Ammon's horn (tissue), 1 donor: ENCODE results near the gene ZNF700.
"Not testable (repeated sequence)": the region's sequence is repeated elsewhere in the genome, so short reads cannot be mapped to it uniquely, and the experiment has no call there.

Source experiments
- DNase-seq: peaks from one replicate; pipeline ENCODE4 v3.0.0-alpha.2; 2016; ENCODE audit warnings: low spot score

ZNF700 gene

DNA sequence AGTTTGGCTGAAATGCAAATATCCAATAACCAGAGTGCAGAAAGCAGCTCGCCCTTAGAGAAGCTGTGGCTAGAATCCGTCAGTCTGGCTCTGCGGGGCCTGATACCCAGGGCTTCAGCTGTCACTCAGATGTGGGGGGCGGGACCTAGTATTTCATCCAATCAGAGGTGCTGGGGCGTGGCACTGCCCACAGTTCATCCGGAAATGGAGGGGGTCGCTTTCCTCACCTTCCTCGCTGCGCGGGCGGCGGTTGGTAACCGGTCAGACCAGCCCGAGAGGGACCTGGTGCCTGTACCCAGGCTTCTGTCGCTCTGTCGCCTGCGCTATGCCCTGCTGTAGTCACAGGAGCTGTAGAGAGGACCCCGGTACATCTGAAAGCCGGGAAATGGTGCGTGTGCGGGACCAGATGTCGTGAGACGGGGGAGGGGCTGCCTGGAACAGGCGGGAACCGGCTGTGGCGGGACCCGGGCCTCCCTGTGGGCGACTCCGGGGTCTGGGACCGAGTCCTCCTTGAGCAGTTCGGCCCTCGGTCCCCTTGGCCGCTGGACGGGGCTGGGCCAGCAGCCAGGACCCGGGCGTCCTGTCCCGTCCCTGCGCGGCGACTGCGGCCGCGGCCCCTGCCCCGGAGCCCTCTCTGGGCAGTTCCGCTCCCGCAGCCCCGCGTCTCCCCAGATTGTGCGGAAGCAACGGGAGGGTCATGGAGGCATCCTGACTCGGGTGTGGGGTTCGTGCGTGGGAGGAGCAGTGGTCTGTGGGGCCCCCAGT lies at the start of gene ZNF700:
Gene ZNF700 (plus strand): TSS at position 222 of the 765 bp plus-strand sequence. CDS start 104 bp downstream, at position 326.
- DNase-seq: peak; percentile 97

DNA sequence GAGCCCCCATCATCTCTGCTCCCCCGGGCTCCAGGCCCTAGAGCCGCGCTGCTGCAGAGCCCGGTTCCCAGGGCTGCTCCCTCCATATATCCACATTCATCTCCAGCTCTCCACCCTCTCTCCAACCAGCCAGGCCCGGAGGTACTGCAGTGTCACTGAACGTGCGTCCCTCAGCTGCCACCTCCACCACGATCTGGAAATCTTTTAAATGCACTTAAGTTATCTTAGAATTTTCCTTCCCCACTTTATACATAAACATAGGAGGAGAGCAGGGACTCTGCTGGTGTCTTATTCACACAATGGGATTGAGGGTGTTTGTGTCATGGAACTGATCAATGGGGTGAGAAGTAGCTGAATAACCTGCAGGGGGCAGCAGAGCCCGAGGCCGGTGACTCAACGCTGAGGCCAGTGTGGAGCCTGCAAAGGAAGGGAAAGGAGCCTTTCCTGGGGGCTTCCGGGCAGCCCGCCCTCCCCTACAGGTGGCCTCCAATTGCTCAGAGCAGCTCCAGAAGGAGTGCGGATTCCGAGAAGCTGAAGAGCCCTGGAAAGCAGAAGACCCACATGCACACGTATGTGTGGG lies 45.1 kb upstream of the ZNF700 start:
- not testable (repeated sequence) for DNase-seq

DNA sequence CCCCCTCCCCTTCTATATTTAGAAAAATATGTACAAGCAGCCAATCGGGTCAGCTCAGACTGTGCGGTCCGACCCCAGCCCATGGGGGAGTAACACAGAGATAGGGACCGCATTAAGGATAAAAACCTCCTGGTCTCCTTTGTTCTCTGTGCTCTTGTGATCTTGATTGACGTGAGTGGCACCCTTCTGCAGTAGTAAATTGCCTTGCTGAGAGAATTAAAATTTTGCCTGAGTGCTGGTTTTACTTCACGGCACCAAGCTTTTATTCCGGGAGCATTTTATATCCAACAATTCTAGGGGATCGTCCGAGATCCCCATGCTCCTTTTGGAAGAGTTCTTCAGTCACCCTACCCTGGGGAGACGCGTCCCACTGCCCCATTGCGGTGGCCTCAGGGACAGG lies 44.3 kb upstream of the ZNF700 start:
- no peak for DNase-seq

DNA sequence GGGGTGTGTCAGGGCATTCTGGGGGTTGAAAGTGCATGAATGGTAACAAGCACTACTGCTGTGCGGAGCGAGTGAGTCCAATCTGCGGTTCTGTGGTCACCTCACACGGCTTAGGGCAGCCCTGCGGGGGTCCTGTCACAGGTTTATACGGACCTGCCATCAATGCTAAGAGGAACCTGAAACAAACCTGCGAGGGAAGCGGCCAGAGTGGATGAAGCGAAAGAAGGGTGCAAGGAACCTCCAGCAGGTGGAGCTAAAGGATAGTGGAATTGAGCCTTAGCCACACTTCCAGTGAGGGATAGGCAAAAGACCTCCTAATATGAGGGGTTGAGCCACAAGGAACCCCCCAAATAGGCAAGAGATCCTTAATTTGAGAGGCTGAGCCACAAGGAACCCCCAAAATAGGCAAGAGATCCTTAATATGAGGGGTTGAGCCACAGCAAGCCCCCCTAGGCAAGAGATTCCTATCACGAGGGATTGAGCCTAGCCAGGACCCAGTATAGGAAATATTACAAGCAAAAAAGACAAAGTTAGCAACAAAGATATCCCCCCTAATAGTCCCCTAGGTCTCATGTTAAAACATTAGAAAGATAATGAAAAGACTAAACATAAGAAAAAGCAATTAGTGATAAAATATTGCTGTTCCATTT lies 43.6 kb upstream of the ZNF700 start:
- DNase-seq: peak; percentile 75

DNA sequence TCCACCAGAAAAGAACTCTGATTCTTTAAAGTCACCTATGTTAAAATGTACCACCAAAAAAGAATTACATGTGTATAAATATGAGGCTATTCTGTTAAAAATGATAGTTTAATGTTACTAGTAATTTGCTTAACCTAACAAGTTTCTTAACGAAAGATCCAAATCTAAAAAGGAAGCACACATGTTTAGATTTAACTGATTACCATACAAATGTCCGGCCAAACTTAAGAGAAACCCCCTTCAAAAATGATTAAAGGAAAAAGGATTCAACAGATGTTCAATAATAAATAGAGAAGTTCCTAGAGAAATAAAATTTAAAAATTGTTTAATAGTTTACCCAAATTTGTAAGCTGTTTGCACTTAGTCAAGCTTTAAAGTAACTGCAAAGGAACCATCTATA lies 42.3 kb upstream of the ZNF700 start:
- no peak for DNase-seq

DNA sequence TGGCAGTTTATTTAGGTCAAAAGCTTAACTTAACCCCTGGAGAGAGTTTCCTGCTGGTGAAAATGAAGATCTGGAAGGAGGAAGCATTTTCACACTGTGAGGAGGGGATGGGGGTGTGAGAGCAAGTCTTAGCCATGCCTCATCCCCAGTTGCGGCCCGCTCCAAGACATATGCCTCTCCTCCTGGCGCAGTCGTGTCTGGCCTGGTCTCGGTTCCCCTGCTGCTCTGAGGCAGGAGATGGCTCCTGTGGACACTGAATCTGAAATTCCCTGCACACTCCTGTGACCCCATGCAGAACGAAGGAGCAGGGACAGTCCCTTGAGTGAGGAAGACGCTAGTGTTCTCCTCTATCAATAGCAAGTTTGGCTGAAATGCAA lies 37.7 kb upstream of the ZNF700 start:
- DNase-seq: no peak

DNA sequence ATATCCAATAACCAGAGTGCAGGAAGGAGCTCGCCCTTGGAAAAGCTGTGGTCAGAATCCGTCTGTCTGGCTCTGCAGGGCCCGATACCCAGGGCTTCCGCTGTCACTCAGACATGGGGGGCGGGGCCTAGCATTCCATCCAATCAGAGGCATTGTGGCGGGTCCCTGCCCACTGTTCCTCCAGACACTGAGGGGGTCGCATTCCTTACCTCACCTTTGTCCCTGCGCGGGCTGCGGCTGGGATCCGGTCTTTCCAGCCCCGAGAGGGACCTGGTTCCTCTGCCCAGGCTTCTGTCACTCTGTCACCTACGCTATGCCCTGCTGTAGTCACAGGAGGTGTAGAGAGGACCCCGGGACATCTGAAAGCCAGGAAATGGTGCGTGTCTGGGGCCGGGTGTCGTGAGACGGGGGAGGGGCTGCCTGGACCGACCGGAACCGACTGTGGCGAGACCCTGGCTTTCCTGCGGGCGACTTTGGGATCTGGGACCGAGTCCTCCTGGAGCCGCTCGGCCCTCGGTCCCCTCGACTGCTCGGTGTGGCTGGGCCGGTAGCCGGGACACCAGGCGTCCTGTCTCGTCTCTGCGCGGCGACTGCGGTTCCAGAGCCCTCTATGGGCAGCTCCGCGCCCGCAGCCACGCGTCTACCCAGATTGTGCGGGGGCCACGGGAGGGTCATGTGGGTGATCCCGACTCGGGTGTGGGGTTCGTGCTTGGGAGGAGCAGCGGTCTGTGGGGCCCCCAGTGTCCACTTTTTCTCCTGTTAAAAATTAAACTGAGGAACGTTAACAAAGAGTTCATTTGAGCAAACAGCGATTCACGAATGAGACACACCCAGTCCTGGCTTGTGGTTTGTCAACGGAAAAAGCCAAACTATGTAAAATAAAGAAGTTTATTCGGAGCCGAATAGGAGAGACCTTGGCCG lies 37.0 kb upstream of the ZNF700 start, which contains the start of gene ZNF69:
Gene ZNF69 (plus strand): TSS at position 172 of the 921 bp plus-strand sequence. CDS start 142 bp downstream, at position 314.
- peak; percentile 90 for DNase-seq

DNA sequence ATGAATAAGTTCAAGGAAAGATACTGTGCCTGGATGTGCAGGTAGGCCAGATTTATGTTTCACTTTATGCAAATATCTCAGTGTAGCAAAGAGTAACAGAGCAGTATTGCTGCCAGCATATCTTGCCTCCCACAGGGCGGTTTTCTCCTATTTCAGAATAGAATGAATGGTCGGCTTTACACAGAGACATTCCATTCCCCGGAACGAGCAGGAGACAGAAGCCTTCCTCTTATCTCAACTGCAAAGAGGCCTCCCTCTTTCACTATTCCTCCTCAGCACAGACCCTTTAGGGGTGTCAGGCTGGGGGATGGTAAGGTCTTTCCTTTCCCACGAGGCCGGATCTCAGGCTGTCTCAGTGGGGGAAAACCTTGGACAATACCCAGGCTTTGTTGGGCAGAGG lies 35.0 kb upstream of the ZNF700 start:
- DNase-seq: not testable (repeated sequence)

DNA sequence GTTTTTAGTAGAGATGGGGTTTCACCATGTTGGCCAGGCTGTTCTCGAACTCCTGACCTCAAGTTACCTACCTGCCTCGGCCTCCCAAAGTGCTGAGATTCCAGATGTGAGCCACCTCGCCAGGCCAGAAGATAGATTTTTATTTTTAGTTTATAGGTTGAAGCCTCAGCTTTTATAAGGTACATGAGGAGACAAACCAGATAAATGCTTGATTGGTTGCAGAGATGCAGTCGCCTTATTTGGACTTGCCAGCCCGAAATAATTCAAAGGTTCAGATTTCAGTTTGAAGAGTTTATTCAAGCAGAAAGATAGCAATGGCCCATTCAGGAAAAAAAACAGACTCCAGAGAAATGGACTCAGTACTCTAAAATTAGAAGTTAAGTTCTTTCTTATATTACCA lies 34.3 kb upstream of the ZNF700 start:
- no peak for DNase-seq

DNA sequence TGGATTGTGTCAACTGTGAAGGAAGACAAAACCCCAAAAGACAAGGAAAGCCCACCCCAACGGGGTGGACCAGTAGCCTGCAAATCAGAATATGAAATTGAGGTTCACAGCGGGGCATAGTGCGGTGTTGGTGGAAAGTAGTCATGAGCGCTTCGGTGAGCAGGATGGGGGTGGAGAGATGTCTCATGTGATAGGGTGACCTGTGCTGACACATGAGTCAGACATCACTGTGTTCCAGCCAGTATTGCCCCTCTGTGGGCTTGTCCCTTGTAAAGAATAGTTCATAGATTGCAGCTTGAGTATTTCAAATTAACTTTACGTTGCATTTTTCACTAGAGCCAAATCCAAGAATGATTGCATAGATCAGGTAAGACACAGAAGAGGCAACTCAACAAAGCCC lies 30.1 kb upstream of the ZNF700 start:
- no peak for DNase-seq

DNA sequence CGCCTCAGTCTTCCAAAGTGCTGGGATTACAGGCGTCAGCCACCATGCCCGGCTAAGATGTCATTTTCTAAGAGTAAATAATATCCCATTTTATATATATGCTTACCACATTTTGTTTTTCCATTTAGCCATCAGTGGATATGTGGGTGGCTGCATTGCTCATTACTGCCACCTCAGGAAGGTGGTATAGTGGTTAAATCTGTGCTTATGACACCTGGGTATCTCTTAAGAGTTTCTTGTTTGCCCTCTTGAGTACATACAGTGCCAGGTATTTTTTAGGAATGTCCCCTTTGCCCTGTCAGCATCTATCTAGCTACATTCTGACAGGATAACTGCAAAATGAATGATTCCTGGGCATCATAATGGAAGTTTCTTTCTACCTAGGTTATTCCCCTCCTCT lies 22.7 kb upstream of the ZNF700 start:
- DNase-seq: no peak

DNA sequence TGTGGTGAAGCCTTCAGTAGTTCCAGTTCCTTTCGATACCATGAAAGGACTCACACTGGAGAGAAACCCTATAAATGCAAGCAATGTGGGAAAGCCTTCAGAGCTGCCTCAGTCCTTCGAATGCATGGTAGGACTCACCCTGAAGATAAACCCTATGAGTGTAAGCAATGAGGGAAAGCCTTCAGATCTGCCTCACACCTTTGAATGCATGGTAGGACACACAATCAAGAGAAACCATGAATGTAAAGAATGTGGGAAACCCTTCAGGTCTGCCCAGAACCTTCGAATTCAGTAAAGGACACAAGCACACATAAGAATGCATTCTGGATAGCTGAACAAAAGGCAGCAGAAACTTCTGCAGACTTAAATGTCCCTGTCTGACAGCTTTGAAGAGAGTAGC lies 19.0 kb upstream of the ZNF700 start:
- DNase-seq: no peak

DNA sequence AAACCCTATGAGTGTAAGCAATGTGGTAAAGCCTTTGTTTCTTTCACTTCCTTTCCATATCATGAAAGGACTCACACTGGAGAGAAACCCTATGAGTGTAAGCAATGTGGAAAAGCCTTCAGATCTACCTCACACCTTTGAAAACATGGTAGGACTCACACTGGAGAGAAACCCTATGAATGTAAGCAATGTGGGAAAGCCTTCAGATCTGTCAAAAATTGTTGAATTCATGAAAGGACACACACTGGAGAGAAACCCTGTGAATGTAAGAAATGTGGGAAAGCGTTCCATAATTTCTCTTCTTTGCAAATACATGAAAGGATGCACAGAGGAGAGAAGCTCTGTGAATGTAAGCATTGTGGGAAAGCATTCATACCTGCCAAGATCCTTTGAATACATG lies 13.0 kb upstream of the ZNF700 start:
- DNase-seq: not testable (repeated sequence)

DNA sequence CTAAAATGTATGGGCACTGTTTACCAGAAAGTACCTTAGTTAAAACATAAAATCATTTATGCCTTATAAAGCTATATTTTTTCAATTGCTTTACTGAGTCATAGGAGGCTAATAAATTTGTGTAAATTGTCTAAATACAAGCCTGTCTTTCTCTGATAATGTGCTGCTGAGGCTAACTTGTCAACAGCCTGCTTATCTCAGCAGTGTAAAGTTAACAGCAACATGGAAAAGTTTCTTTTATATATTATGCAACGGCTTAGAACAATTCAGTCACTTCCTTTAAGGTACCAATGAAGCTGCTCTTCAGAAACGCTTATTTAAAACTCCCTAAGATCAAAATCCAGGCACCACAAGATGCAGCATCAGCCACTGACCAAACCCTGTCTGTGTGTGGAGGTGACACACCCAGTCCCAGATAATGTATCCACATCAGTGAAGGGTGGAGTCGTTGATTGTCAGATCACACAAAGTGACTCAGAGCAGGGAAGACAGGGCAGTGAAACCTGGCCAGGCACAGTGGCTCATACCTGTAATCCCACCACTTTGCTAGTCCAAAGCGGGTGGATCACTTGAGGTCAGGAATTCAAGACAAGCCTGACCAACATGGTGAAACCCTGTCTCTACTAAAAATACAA lies 10.4 kb upstream of the ZNF700 start:
- not testable (repeated sequence) for DNase-seq

DNA sequence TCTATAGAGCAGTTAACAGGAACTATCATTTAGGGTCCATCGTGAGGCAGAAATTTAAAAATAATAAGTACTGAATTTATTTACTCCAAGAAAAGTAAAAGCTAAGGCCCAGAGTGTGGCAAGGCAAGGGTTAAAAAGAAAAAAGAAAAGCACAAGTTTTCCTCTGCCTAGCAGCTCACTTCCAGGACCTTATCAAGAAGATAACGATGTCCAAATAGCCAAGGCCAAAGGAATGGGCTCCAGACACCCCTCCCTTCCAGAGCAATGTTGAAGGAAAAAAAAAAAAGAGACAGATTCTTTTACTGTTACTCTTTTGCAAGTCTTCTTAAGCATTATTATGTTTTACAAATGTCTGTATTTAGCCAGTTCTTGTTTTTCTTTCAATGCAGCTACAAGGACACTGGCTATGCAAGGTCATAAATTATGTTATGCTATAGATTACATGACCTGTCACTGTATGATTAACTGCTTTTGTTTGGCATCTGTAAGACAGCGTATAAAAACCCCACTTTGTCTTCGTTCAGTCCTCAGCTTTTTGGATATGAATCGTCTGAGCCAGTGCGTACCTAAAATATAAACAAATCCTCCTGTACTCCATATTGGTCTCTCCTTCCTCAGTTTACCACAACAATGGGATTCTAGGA lies 2.9 kb upstream of the ZNF700 start:
- DNase-seq: no peak

DNA sequence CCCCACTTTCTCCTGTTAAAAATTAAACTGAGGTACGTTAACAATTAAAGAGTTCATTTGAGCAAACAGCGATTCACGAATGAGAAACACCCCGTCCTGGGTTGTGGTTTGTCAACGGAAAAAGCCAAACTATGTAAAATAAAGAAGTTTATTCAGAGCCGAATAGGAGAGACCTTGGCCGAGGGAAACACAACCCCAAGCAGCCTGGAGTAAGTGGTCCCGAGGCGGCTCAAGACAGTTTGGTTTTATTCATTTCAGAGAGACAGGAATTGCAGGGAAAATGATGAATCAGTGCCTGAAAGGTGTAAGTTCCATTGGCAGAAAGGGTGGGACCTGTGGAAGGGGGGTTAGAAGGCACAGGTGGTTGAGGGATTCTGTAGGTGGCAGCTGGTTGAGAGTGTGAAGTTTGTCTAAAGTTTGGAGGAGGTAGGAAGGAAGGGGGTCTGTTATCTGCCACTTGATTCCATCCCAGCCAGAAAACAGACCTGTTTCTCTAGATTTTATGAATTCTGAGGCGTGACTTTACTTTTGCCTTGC lies 812 bp downstream of the ZNF700 start:
- DNase-seq: not testable (repeated sequence)

DNA sequence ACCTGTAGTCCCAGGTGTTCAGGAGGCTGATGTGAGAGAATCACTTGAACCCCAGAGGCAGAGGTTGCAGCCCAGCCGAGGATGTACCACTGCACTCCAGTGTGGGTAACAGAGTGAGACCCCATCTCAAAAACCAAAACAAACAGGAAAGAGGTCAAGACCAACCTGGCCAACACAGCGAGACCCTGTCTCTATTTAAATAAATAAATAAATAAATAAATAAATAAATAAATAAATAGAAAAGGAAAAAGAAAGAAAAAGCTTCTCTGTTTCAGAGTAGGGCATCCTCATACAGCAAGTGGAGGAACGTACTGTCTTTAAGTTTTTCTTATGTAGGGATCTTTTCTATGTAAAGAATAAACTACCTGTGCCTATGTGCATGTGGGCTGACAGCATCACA lies 2.3 kb downstream of the ZNF700 start:
- no peak for DNase-seq

DNA sequence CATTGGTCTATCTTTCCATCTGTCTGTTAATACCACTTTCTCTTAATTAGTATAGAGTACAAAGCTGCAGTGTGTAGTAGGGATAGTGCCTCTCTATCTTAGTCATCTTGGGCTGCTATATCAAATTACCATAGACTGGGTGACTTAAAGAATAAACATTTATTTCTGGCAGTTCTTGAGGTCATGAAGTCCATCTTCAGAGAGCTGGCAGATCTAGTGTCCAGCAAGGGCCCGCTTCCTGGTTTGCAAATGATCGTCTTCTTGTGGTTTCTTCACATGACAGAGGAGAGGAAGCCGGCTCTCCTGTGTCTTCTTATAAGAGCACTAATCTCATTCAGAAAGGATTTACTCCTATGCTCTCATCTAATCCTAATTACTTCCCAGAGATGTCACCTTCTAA lies 6.1 kb downstream of the ZNF700 start:
- peak; percentile 28 for DNase-seq

DNA sequence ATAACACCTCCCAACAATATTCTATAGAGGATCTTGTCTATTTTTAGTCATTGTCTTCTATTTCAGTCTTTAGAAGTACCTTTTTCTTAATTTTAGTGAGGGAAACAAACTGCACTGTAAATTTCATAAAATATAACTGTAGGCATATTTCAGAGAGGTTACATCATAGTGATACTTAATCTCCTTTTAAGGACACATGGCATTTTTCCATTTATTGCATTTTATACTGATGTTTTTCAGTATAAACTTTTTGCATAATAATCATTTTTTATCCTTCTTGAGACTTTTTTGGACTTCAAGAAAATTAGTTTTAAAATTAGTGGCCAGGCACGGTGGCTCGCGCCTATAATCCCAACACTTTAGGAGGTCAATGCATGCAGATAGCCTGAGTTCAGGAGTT lies 6.6 kb downstream of the ZNF700 start:
- no peak for DNase-seq

DNA sequence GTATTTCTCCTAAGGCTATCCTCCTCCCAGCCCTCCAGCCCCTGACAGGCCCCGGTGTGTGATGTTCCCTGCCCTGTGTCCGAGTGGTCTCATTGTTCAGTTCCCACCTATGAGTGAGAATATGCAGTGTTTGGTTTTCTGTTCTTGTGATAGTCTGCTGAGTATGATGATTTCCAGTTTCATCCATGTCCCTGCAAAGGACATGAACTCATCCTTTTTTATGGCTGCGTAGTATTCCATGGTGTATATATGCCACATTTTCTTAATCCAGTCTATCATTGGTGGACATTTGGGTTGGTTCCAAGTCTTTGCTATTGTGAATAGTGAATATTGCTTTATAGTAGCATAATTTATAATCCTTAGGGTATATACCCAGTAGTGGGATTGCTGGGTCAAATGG lies 10.9 kb downstream of the ZNF700 start:
- DNase-seq: not testable (repeated sequence)

DNA sequence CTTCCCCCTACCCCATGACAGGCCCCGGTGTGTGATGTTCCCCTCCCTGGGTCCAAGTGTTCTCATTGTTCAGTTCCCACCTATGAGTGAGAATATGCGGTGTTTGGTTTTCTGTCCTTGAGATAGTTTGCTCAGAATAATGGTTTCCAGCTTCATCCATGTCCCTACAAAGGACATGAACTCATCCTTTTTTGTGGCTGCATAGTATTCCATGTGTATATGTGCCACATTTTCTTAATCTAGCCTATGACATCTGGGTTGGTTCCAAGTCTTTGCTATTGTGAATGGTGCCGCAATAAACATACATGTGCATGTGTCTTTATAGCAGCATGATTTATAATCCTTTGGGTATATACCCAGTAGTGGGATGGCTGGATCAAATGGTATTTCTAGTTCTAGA lies 13.5 kb downstream of the ZNF700 start:
- DNase-seq: not testable (repeated sequence)
